Liver (tissue), 9 donors: ENCODE measurements around the gene HES3. TPM values are rescaled to one million over a fixed set of nuclear protein-coding genes. Genes with fewer than 3 reads are reported as not detected.

Source experiments
- DNase-seq: peaks from one replicate; pipeline ENCODE4 v3.0.0-alpha.2; 2017; ENCODE audit warnings: low spot score
- H3K27ac ChIP-seq, 2 donors: one replicate each; pipeline ENCODE4 v1.7.0; 2013; ENCODE audit warnings: inconsistent platforms in 2 of 2, low read length in 2 of 2, control low read depth in 1 of 2, low read depth in 1 of 2, mild to moderate bottlenecking in 1 of 2
- H3K27me3 ChIP-seq, 4 donors: one replicate each; pipeline versions ENCODE4 v1.6.1 to v1.7.0; 2013; ENCODE audit warnings: low read length in 3 of 4, inconsistent platforms in 1 of 4, mild to moderate bottlenecking in 1 of 4, moderate library complexity in 1 of 4; ENCODE audit not compliant: control insufficient read depth in 4 of 4, insufficient read depth in 4 of 4
- H3K36me3 ChIP-seq, 4 donors: one replicate each; pipeline versions ENCODE4 v1.6.1 to v1.7.0; 2013; ENCODE audit warnings: low read length in 3 of 4, mild to moderate bottlenecking in 3 of 4, low read depth in 1 of 4, moderate library complexity in 1 of 4; ENCODE audit not compliant: control insufficient read depth in 4 of 4, insufficient read depth in 3 of 4
- H3K4me1 ChIP-seq, 4 donors: one replicate each; pipeline versions ENCODE4 v1.6.1 to v1.7.0; 2013; ENCODE audit warnings: low read length in 3 of 4, mild to moderate bottlenecking in 3 of 4, moderate library complexity in 1 of 4; ENCODE audit not compliant: control insufficient read depth in 4 of 4, insufficient read depth in 4 of 4
- H3K4me3 ChIP-seq, 3 donors: one replicate each; pipeline versions ENCODE4 v1.6.1 to v1.7.0; 2013; ENCODE audit warnings: low read length in 3 of 3, control low read depth in 1 of 3, low read depth in 1 of 3, mild to moderate bottlenecking in 1 of 3
- H3K9ac ChIP-seq, 2 donors: one replicate each; pipeline ENCODE4 v1.7.0; 2013; ENCODE audit warnings: low read length in 2 of 2, mild to moderate bottlenecking in 2 of 2, moderate library complexity in 2 of 2, control low read depth in 1 of 2, low read depth in 1 of 2
- H3K9me3 ChIP-seq, 4 donors: one replicate each; pipeline versions ENCODE4 v1.6.1 to v1.7.0; 2013; ENCODE audit warnings: low read length in 3 of 4; ENCODE audit not compliant: control insufficient read depth in 4 of 4
- CTCF ChIP-seq: fragments of 150-350 bp; IDR thresholded peaks from 2 replicates; pipeline ENCODE4 v1.5.1; 2017; ENCODE audit warnings: improper control_type of control experiment, low read depth, low read length; ENCODE audit not compliant: missing input control
- EGR1 ChIP-seq, 2 donors: IDR thresholded peaks; 2 replicates each; pipeline ENCODE4 v1.6.1; 2016 to 2018; ENCODE audit warnings: antibody characterized with exemption in 2 of 2, low read depth in 2 of 2
- FOXA1 ChIP-seq: IDR thresholded peaks from 2 replicates; pipeline ENCODE4 v1.6.1; 2016; ENCODE audit warnings: antibody characterized with exemption
- FOXA2 ChIP-seq: IDR thresholded peaks from 2 replicates; pipeline ENCODE4 v1.6.1; 2016; ENCODE audit warnings: antibody characterized with exemption
- GABPA ChIP-seq, 2 donors: IDR thresholded peaks in 1 of 2; conservative IDR thresholded peaks in 1 of 2; 2 replicates each; pipeline ENCODE4 v1.6.1; 2016; ENCODE audit warnings: antibody characterized with exemption in 2 of 2, mild to moderate bottlenecking in 1 of 2, moderate library complexity in 1 of 2
- HNF4A ChIP-seq, 2 donors: conservative IDR thresholded peaks; 2 replicates each; pipeline ENCODE4 v1.6.1; 2016; ENCODE audit warnings: antibody characterized with exemption in 2 of 2, mild to moderate bottlenecking in 2 of 2
- HNF4G ChIP-seq: IDR thresholded peaks from 2 replicates; pipeline ENCODE4 v1.6.1; 2016; ENCODE audit warnings: antibody characterized with exemption
- JUND ChIP-seq, 2 donors: IDR thresholded peaks; 2 replicates each; pipeline ENCODE4 v1.6.1; 2016; ENCODE audit warnings: antibody characterized with exemption in 2 of 2
- MAX ChIP-seq: IDR thresholded peaks from 2 replicates; pipeline ENCODE4 v1.6.1; 2016; ENCODE audit warnings: antibody characterized with exemption
- NR2F2 ChIP-seq: IDR thresholded peaks from 2 replicates; pipeline ENCODE4 v1.6.1; 2016; ENCODE audit warnings: antibody characterized with exemption
- REST ChIP-seq: IDR thresholded peaks from 2 replicates; pipeline ENCODE4 v1.6.1; 2016; ENCODE audit warnings: antibody characterized with exemption, mild to moderate bottlenecking
- RXRA ChIP-seq, 2 donors: IDR thresholded peaks; 2 replicates each; pipeline ENCODE4 v1.6.1; 2017 to 2018; ENCODE audit warnings: antibody characterized with exemption in 2 of 2, mild to moderate bottlenecking in 1 of 2
- SP1 ChIP-seq: IDR thresholded peaks from 2 replicates; pipeline ENCODE4 v1.6.1; 2018; ENCODE audit warnings: antibody characterized with exemption, mild to moderate bottlenecking
- TAF1 ChIP-seq: conservative IDR thresholded peaks from 2 replicates; pipeline ENCODE4 v1.6.1; 2016; ENCODE audit warnings: antibody characterized with exemption, mild to moderate bottlenecking
- YY1 ChIP-seq: IDR thresholded peaks from 2 replicates; pipeline ENCODE4 v1.6.1; 2016; ENCODE audit warnings: antibody characterized with exemption, mild to moderate bottlenecking
- ZBTB33 ChIP-seq: IDR thresholded peaks from 2 replicates; pipeline ENCODE4 v1.6.1; 2016; ENCODE audit warnings: antibody characterized with exemption
- WGBS: extraction: QIAGEN DNeasy Blood & Tissue Kit; methylation state at CpG from one replicate; pipeline ENCODE4 v1.1.7; 2013; 5-methylcytosine and 5-hydroxymethylcytosine counted together
- polyA plus RNA-seq, 2 donors: library from polyadenylated mRNA; stranded (reverse) in 1 of 2; unstranded in 1 of 2; fragments of 200-250 nt in 1 of 2; fragments of >200 nt in 1 of 2; fragmentation: Nextera tagmentation in 1 of 2; extraction: Ambion mirVana in 1 of 2; gene quantifications; one replicate each; pipeline versions ENCODE4 v1.2.1 to v1.2.3, GENCODE V29; 2013 to 2015
- total RNA-seq, 2 donors: library from RNA; depleted of rRNA; stranded (reverse); fragments of >200 nt; gene quantifications; one replicate each; pipeline ENCODE4 v1.2.3, GENCODE V29; 2014
- donor health status: healthy.
- donor health status: healthy.
- donor health status: healthy.
- donor health status: healthy.
- donor health status: healthy.

HES3 gene
- total and polyA plus RNA-seq, 4 donors = not detected

GRCh38 chr1:6270401-6270800, 26.4 kb downstream of the HES3 start:
- Histone ChIP-seq H3K36me3 (no peaks in the 10 kb centered on the region), H3K9ac (no peak overlapping the region), H3K4me3 (no peak overlapping the region), H3K27me3 (no peaks in the 10 kb centered on the region), H3K27ac (no peak overlapping the region), H3K4me1 (no peaks in the 10 kb centered on the region), H3K9me3 (no peaks in the 10 kb centered on the region)
- WGBS = 82% methylated on average over 8 of the region's 8 CpGs
- TF ChIP-seq TAF1 = no peak
- TF ChIP-seq MAX = no peak
- no peak for TF ChIP-seq HNF4A (conservative IDR thresholded peaks at IDR 0.05)
- TF ChIP-seq HNF4G = no peak
- no peak for TF ChIP-seq JUND (IDR thresholded peaks at IDR 0.05)
- TF ChIP-seq GABPA (IDR thresholded peaks at IDR 0.05 in 1 of 2, conservative IDR thresholded peaks at IDR 0.05 in 1 of 2) = no peak
- TF ChIP-seq YY1 = no peak
- no peak for TF ChIP-seq EGR1 (IDR thresholded peaks at IDR 0.05; ENCODE audit: low read depth in 2 of 2)
- no peak for TF ChIP-seq ZBTB33
- TF ChIP-seq RXRA (IDR thresholded peaks at IDR 0.05) = no peak
- TF ChIP-seq SP1 = no peak
- no peak for TF ChIP-seq REST
- TF ChIP-seq NR2F2 = no peak
- TF ChIP-seq CTCF = no peak
- no peak for TF ChIP-seq FOXA2
- no peak for DNase-seq

GRCh38 chr1:6271006-6271405, 27.0 kb downstream of the HES3 start:
- no peaks in the 10 kb centered on the region for H3K4me1 ChIP-seq
- no peaks in the 10 kb centered on the region for H3K27me3 ChIP-seq
- no peaks in the 10 kb centered on the region for H3K9me3 ChIP-seq
- no peak for TF ChIP-seq NR2F2
- no peak for TF ChIP-seq SP1
- TF ChIP-seq RXRA (IDR thresholded peaks at IDR 0.05) = no peak
- TF ChIP-seq FOXA1 = no peak
- H3K36me3 ChIP-seq = no peaks in the 10 kb centered on the region
- no peak for DNase-seq
- no peak overlapping the region for H3K4me3 ChIP-seq
- no peak overlapping the region for H3K9ac ChIP-seq
- 72% methylated on average over 4 of the region's 4 CpGs for WGBS
- no peak overlapping the region for H3K27ac ChIP-seq
